ENCODE measurements around the gene SLC24A5.

DNA sequence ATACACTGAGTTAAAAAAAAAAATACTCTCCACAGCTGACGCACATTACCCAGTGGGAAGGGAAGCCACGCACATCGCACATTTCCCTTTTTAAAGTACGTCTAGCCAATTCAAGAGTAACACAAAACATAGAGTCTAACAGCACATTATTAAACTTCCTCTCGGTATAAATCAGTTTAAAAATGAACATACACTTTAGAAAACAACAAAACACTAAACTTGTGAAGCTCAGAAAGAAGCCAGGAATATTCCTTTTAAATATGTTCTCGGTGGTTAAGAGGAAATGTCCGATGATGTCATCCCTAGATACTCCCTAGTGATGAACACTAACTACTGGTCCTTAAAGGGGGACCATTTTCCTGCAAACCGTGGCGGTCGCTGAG, 56.6 kb downstream of the SLC24A5 start:
- no peak for TF ChIP-seq FOXM1 (IDR thresholded peaks at IDR 0.05; ENCODE audit: borderline replicate concordance)
- TF ChIP-seq ELF4 (IDR thresholded peaks at IDR 0.05): no peak
- no peak for TF ChIP-seq SP1 (IDR thresholded peaks at IDR 0.05)
- no peak for TF ChIP-seq ARNT (IDR thresholded peaks at IDR 0.05)
- no peak for TF ChIP-seq HDGF (IDR thresholded peaks at IDR 0.05; ENCODE audit: borderline replicate concordance)
- TF ChIP-seq FOXK2 (IDR thresholded peaks at IDR 0.05): no peak
- no peak for TF ChIP-seq PKNOX1 (IDR thresholded peaks at IDR 0.05)
- no peak for TF ChIP-seq BHLHE40 (IDR thresholded peaks at IDR 0.05; ENCODE audit: borderline replicate concordance)

Data from HEK293T (cell line).